GM12874 (cell line): ENCODE data around the gene ETV1.

ENCODE experiments used
- CTCF ChIP-seq: IDR thresholded peaks from 2 replicates; pipeline ENCODE4 v1.5.1; 2011; ENCODE audit warnings: low read depth, mild to moderate bottlenecking, control low read depth, low read length, moderate library complexity; ENCODE audit not compliant: insufficient read depth

Gene ETV1

DNA sequence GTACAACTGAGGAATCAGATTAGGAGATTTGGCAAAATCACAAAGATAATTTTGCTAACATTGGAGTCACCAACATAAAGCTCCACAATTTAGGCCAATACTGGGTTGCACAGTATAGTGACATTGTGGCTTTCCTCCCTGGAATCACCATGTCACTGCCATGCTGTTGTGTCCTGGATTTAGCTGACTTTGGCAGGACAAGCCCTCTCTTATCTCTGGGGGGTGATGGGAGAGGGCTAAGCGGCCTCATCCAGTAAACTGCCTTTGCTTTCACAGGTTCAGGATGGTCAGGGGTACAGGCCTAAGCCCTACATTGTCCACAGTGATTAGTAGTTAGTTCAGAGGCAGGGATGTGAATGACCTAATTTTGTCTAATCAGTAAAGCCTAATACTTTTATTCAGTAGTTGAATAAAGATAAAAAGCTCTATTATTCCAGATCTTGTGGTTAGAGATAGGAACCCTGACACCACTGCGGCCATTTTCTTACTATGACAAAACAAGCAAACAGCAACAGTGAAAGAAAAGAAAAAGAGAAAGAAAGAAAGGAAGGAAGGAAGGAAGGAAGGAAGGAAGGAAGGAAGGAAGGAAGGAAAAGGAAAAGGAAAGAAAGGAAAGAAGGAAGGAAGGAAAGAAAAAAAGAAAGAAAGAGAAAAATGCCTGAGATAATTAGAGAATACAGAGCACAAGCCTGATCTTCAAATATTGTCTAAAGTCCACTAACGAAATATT is 140.1 kb downstream of the ETV1 start:
- TF ChIP-seq CTCF = no peak

DNA sequence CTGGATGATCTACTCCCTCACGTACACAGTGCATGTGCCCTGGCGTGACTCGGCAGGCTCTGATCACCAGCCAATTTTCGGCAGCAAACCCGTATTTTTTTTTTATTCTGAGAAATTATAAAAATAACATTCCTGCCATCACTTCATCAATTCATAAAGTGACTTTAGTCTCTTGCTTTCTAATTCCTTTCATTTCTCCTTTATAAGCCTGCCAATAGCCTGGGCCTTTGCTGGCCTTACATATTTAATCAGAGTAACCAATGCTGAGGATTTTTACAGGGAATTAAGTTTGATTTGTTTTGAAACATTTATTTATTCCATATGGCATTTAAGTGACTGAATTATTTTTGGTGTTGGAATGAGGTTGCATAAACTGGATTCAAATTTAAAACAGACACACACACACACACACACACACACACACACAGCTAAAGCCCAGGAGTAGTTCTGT is 140.8 kb downstream of the ETV1 start:
- TF ChIP-seq CTCF = no peak

DNA sequence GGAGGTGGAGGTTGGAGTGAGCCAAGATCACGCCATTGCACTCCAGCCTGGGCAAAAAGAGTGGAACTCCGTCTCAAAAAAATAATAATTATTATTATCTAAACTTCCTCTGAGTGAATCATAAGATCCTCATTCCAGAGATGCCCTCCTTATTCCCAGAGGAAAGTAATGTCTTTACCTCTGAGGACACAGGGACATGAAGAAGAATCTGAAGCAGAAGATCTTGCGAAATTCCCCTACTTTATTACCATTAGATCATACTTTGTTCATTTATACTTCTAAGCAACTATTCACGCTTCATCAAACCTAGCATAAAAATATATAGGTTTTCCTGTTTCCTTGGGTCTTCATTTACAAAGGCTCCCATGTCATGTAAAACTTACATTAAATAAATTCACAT is 143.1 kb downstream of the ETV1 start:
- no peak for TF ChIP-seq CTCF

GRCh38 chr7:13845601-13846000 is 143.9 kb downstream of the ETV1 start:
- TF ChIP-seq CTCF = no peak

DNA sequence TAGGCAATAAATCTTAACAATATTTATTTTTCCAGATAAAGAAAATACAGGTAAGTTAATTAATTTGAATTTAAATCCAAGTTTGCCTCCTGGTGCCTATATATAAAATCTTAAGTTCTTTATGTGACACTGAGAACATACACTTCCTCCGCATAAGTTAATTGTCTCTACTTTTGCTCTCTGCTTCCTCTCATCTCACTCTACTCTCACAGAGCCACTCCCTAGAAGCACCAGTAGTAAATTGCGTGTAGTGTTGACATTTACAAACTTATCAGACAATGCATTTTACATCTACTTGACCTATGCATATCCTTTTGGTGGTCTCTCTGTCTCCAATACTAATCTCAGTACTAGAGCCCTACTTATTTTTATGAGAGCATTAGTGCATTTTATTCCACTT is 144.5 kb downstream of the ETV1 start:
- no peak for TF ChIP-seq CTCF

GRCh38 chr7:13841284-13841683 is 148.2 kb downstream of the ETV1 start:
- no peak for TF ChIP-seq CTCF
